ENCODE results near the gene CC2D1A.

Gene CC2D1A

GRCh38 chr19:13979244-13979615 is 73.2 kb downstream of the CC2D1A start:
- DNase-seq (ENCODE audit: low read depth in 2 of 2): no peak

GRCh38 chr19:13979686-13980085 is 73.7 kb downstream of the CC2D1A start:
- DNase-seq (ENCODE audit: low read depth in 2 of 2): no peak

- DNase-seq (ENCODE audit: low read depth in 2 of 2): no peak
Observed at GRCh38 chr19:13980340-13980739, 74.3 kb downstream of the CC2D1A start.
